HepG2 (cell line): ENCODE data around the gene ANAPC16. TPM values are rescaled to one million over a fixed set of nuclear protein-coding genes. Genes with fewer than 3 reads are reported as not detected.

Experiments used
- ATF7 ChIP-seq, 2 experiments: fragments of 450-650 bp in 1 of 2; sonication (generic) in 1 of 2; formaldehyde crosslinking in 1 of 2; IDR thresholded peaks; 2 replicates each; pipeline versions ENCODE4 v1.4.0 to v1.6.1; 2016 to 2020; ENCODE audit warnings: antibody characterized with exemption in 1 of 2, mild to moderate bottlenecking in 1 of 2, missing genetic modification reagents in 1 of 2
- DR1 ChIP-seq: sonication (generic); formaldehyde crosslinking; IDR thresholded peaks from 2 replicates; pipeline ENCODE4 v1.8.0; 2021; ENCODE audit warnings: mild to moderate bottlenecking, missing genetic modification reagents, inconsistent platforms
- EZH2 ChIP-seq: conservative IDR thresholded peaks from 2 replicates; pipeline ENCODE4 v1.6.1; 2012; ENCODE audit warnings: mild to moderate bottlenecking, low read depth, low read length, moderate library complexity
- GRHL1 ChIP-seq: sonication (generic); formaldehyde crosslinking; conservative IDR thresholded peaks from 2 replicates; pipeline ENCODE4 v1.8.0; 2022; ENCODE audit warnings: missing genetic modification reagents
- HNF1A ChIP-seq, 2 experiments: sonication (generic) in 1 of 2; formaldehyde crosslinking in 1 of 2; IDR thresholded peaks; 2 replicates each; pipeline versions ENCODE4 v1.4.0 to v1.6.1; 2016 to 2020; ENCODE audit warnings: borderline replicate concordance in 1 of 2, low read depth in 1 of 2, mild to moderate bottlenecking in 1 of 2, missing genetic modification reagents in 1 of 2
- IKZF5 ChIP-seq: IDR thresholded peaks from 2 replicates; pipeline ENCODE4 v1.6.1; 2018; ENCODE audit warnings: missing genetic modification reagents, mild to moderate bottlenecking, missing compliant biosample characterization
- ISX ChIP-seq: sonication (generic); formaldehyde crosslinking; conservative IDR thresholded peaks from 2 replicates; pipeline ENCODE4 v1.5.0; 2020; ENCODE audit warnings: missing genetic modification reagents
- MIER2 ChIP-seq: IDR thresholded peaks from 2 replicates; pipeline ENCODE4 v1.6.1; 2016; ENCODE audit warnings: missing biosample characterization, missing genetic modification reagents
- NCOA5 ChIP-seq: sonication (generic); formaldehyde crosslinking; IDR thresholded peaks from 2 replicates; pipeline ENCODE4 v1.4.0; 2020; ENCODE audit warnings: missing genetic modification reagents
- NFE2L1 ChIP-seq: sonication (generic); formaldehyde crosslinking; IDR thresholded peaks from 2 replicates; pipeline ENCODE4 v1.4.0; 2020; ENCODE audit warnings: missing genetic modification reagents, mild to moderate bottlenecking, borderline replicate concordance
- PLRG1 ChIP-seq: fragments of 450-650 bp; conservative IDR thresholded peaks from 2 replicates; pipeline ENCODE4 v1.6.1; 2016
- POGZ ChIP-seq: sonication (generic); formaldehyde crosslinking; IDR thresholded peaks from 2 replicates; pipeline ENCODE4 v1.4.0; 2020; ENCODE audit warnings: mild to moderate bottlenecking, missing genetic modification reagents
- PPARG ChIP-seq: conservative IDR thresholded peaks from 2 replicates; pipeline ENCODE4 v1.6.1; 2016; ENCODE audit warnings: missing biosample characterization, missing genetic modification reagents
- PRMT3 ChIP-seq: sonication (generic); formaldehyde crosslinking; IDR thresholded peaks from 2 replicates; pipeline ENCODE4 v1.8.1; 2022; ENCODE audit warnings: low read depth, mild to moderate bottlenecking, moderate library complexity, missing genetic modification reagents, borderline replicate concordance
- RNF2 ChIP-seq: fragments of 450-650 bp; conservative IDR thresholded peaks from 2 replicates; pipeline ENCODE4 v1.6.1; 2016; ENCODE audit warnings: low read depth
- SMAD9 ChIP-seq: sonication (generic); formaldehyde crosslinking; IDR thresholded peaks from 2 replicates; pipeline ENCODE4 v1.5.1; 2020; ENCODE audit warnings: mild to moderate bottlenecking, missing genetic modification reagents
- SMARCC2 ChIP-seq: fragments of 450-650 bp; IDR thresholded peaks from 2 replicates; pipeline ENCODE4 v1.6.1; 2017; ENCODE audit warnings: antibody characterized with exemption, mild to moderate bottlenecking
- SOX6 ChIP-seq, 2 experiments: fragments of 450-650 bp in 1 of 2; sonication (generic) in 1 of 2; formaldehyde crosslinking in 1 of 2; IDR thresholded peaks; 2 replicates each; pipeline versions ENCODE4 v1.4.0 to v1.6.1; 2017 to 2020; ENCODE audit warnings: antibody characterized with exemption in 1 of 2, mild to moderate bottlenecking in 1 of 2, missing genetic modification reagents in 1 of 2
- ZBTB1 ChIP-seq: sonication (generic); formaldehyde crosslinking; IDR thresholded peaks from 2 replicates; pipeline ENCODE4 v1.4.0; 2020; ENCODE audit warnings: missing genetic modification reagents, borderline replicate concordance
- ZGPAT ChIP-seq: IDR thresholded peaks from 2 replicates; pipeline ENCODE4 v1.6.1; 2016; ENCODE audit warnings: mild to moderate bottlenecking
- ZNF572 ChIP-seq: sonication (generic); formaldehyde crosslinking; IDR thresholded peaks from 2 replicates; pipeline ENCODE4 v1.5.1; 2020; ENCODE audit warnings: mild to moderate bottlenecking, missing genetic modification reagents
- ZNF891 ChIP-seq: sonication (generic); formaldehyde crosslinking; IDR thresholded peaks from 2 replicates; pipeline ENCODE4 v1.5.0; 2020; ENCODE audit warnings: mild to moderate bottlenecking, missing genetic modification reagents
- polyA plus RNA-seq, 8 experiments: library from polyadenylated mRNA; depleted of rRNA in 3 of 8; stranded (reverse) in 7 of 8; unstranded in 1 of 8; fragments of >200 nt; fragmentation: Illumina TruSeq in 4 of 8; extraction: Trizol in 4 of 8; gene quantifications; 2 replicates each; pipeline versions ENCODE4 v1.2.1 to v1.2.3, GENCODE V29; 2011 to 2016; ENCODE audit warnings: low read depth in 4 of 8, missing spikeins in 1 of 8, mixed read lengths in 1 of 8; ENCODE audit not compliant: insufficient read depth in 1 of 8
- total RNA-seq, 5 experiments: library from RNA; depleted of rRNA; stranded (reverse); fragments of >200 nt; fragmentation: Illumina TruSeq; extraction: Trizol; gene quantifications; 2 replicates each; pipeline ENCODE4 v1.2.3, GENCODE V29; 2016; ENCODE audit warnings: low read depth in 1 of 5

Gene ANAPC16
- total and polyA plus RNA-seq, 2 of the 13 experiments (the other 11 are each of a cell fraction or from before 2014, with no cell fraction given): 74.8 to 89.4 TPM

DNA sequence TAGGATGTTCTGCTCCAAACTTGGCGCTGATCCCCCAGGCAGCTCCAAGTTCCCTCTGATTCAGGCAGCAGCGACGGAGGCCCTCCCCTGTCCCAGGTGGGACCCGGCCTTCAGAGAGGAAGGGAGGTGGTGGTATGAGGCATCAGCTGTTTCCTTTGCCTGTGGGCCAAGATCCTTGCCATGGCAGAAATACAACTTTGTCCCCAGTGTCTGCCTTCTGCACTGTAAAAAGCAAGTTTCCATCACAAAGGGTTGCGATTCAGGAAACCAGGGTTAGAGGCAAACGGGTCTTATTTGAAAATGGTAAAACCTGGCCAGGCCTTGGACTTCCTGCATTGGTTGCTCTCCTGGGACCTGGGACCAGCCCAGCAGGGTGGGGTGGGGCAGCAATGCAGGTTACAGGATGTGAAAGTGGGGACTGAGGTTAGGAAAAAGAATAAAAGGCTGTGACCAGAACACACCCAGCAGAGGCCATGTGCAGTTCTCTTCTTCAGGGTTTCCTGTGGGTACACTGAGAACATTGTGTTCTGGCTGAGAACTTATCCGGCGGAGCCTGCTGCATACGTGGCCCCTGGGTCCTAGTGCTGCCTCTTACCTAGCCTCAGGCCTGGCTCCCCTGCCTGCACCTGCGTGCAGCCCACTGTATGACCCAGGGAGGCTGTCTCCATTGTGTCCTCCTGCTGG lies 32.8 kb downstream of the ANAPC16 start (continued):
- TF ChIP-seq HNF1A (IDR thresholded peaks at IDR 0.05; ENCODE audit: low read depth) (no peak), HNF1A (CRISPR knock-in tag; IDR thresholded peaks at IDR 0.05; ENCODE audit: borderline replicate concordance) (peak; percentile 31; the same call in 1 of the 2 replicates), EZH2 (no peak), ZNF891 (CRISPR knock-in tag) (no peak), PLRG1 (no peak), ZGPAT (CRISPR knock-in tag) (peak; percentile 38; the same call in 1 of the 2 replicates), SMARCC2 (no peak), DR1 (CRISPR knock-in tag) (peak; percentile 46), PPARG (CRISPR knock-in tag) (peak; percentile 60; the same call in 1 of the 2 replicates), ISX (CRISPR knock-in tag) (no peak), POGZ (CRISPR knock-in tag) (no peak), PRMT3 (no peak), MIER2 (no peak), IKZF5 (peak; percentile 58), ZBTB1 (CRISPR knock-in tag) (no peak), GRHL1 (CRISPR knock-in tag) (no peak), SOX6 (IDR thresholded peaks at IDR 0.05) (no peak), SOX6 (CRISPR knock-in tag; IDR thresholded peaks at IDR 0.05) (peak; percentile 63), RNF2 (no peak), ATF7 (IDR thresholded peaks at IDR 0.05) (no peak), ATF7 (CRISPR knock-in tag; IDR thresholded peaks at IDR 0.05) (no peak), NFE2L1 (CRISPR knock-in tag) (no peak), SMAD9 (CRISPR knock-in tag) (no peak), NCOA5 (CRISPR knock-in tag) (no peak), ZNF572 (CRISPR knock-in tag) (peak; percentile 87)
